ENCODE results near the gene DDIT3.

- TF ChIP-seq RCOR1 (IDR thresholded peaks at IDR 0.05; ENCODE audit: insufficient replicate concordance, low read length), result no peak
- TF ChIP-seq CTCF (conservative IDR thresholded peaks at IDR 0.05; ENCODE audit: low read depth, low read length), result no peak; the same call in 1 of the 2 replicates
- no peak for TF ChIP-seq POLR2A (IDR thresholded peaks at IDR 0.05; ENCODE audit: low read depth, low read length)
- no peak for TF ChIP-seq MAZ (IDR thresholded peaks at IDR 0.05; ENCODE audit: borderline replicate concordance, low read depth, low read length)
- TF ChIP-seq RFX5 (IDR thresholded peaks at IDR 0.05; ENCODE audit: low read depth, low read length), result no peak
- no peak for TF ChIP-seq MAFK (IDR thresholded peaks at IDR 0.05; ENCODE audit: low read depth, low read length)
- TF ChIP-seq SMC3 (IDR thresholded peaks at IDR 0.05; ENCODE audit: low read depth, low read length), result no peak
- TF ChIP-seq RAD21 (IDR thresholded peaks at IDR 0.05; ENCODE audit: low read length), result no peak
- no peak for TF ChIP-seq MXI1 (IDR thresholded peaks at IDR 0.05; ENCODE audit: borderline replicate concordance, low read depth, low read length)
- no peak for TF ChIP-seq CEBPB (IDR thresholded peaks at IDR 0.05; ENCODE audit: low read depth, low read length)
- no peak for TF ChIP-seq ELK1 (IDR thresholded peaks at IDR 0.05; ENCODE audit: borderline replicate concordance, low read depth, low read length)
- no peak for TF ChIP-seq CHD1 (IDR thresholded peaks at IDR 0.05; ENCODE audit: low read depth, low read length)
Measured at GRCh38 chr12:57521525-57522010, 1.3 kb upstream of the DDIT3 start.

Measured in IMR-90 (cell line).